ENCODE data around the gene TMSB4X.

Gene TMSB4X

DNA sequence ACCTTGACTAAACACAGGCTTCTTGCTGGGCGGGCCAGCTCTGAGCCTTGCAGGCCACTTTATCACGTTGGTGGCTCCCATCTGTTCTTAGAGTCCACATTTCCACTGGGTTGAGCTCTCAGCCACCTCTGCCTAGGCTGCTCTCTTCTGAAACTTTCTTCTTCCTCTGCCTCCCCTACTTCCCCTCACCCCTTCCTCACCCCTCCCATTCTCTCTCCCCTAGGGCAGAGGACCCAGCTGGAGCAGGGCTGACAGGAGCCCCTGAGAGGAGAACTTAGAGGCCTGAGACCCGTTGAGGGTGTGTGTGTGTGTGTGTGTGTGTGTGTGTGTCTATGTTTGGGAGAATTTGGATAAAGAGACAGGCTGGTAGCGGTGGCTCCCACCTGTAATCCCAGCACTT, 19.9 kb upstream of the TMSB4X start:
- POLR2A ChIA-PET = interaction anchor here (1.9 kb wide), 1 partner anchor 23 kb away, joined by 9 read pairs; no protein-coding TSS in a partner anchor
- CTCF ChIA-PET = interaction anchor here (1.1 to 2.1 kb wide), 3 partner anchors 8 to 533 kb away, joined by 4 to 11 read pairs (median 4); no protein-coding TSS in a partner anchor
- TF ChIP-seq, protein P1, sequence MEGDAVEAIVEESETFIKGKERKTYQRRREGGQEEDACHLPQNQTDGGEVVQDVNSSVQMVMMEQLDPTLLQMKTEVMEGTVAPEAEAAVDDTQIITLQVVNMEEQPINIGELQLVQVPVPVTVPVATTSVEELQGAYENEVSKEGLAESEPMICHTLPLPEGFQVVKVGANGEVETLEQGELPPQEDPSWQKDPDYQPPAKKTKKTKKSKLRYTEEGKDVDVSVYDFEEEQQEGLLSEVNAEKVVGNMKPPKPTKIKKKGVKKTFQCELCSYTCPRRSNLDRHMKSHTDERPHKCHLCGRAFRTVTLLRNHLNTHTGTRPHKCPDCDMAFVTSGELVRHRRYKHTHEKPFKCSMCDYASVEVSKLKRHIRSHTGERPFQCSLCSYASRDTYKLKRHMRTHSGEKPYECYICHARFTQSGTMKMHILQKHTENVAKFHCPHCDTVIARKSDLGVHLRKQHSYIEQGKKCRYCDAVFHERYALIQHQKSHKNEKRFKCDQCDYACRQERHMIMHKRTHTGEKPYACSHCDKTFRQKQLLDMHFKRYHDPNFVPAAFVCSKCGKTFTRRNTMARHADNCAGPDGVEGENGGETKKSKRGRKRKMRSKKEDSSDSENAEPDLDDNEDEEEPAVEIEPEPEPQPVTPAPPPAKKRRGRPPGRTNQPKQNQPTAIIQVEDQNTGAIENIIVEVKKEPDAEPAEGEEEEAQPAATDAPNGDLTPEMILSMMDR (IDR thresholded peaks at IDR 0.05; ENCODE audit: control extremely low read depth, extremely low read depth, low read depth, missing control alignments) = no peak
- no peak for DNase-seq (ENCODE audit: extremely low spot score)

DNA sequence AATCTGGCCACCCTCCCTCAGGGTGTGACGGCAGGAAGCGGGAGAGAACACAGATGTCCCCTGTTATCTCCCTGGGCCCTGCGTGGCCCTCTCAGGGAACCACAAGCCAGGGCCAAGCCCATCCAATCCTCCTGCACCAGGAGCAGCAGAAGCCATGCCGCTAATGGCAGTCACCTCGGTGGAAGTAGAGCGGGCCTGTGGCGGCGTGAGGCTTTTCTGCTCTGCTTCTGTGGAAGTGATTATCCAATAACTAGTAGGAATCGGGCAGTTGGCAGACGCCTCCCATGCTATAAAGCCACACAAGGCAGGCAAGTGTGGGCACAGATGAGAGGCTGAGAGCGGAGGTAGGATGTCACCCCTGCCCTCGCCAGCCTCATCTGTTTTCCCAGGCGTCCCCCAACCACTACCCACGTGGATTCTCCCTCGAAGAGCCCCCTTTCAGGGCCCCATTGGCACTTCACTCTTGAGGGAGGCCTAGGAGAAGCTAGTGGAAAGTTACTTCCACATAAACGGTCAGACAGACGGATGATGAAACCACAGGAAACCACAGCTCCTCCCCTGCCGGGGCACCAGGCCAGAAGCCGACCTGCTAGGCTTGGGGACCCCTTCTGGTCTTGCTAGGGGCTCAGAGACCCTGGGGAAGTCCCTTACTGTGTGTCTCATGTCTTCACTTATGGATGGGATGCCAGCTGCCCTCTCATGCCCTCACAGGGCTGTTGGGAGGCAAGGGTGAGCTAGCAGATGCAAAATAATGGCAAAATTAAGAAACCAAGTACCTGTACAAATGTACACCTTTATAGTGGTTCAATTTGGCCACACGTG, 18.8 kb upstream of the TMSB4X start:
- ChIA-PET POLR2A (interaction anchor here (1.1 to 1.9 kb wide), 2 partner anchors 18 to 22 kb away, joined by 4 to 9 read pairs; partner anchors contain the start of gene TMSB4X), CTCF (interaction anchor here (1.1 to 2.1 kb wide), 3 partner anchors 9 to 532 kb away, joined by 4 to 11 read pairs (median 4); no protein-coding TSS in a partner anchor)
- TF ChIP-seq, protein P1 (IDR thresholded peaks at IDR 0.05; ENCODE audit: control extremely low read depth, extremely low read depth, low read depth, missing control alignments) = no peak
- peak; percentile 30 for DNase-seq (ENCODE audit: extremely low spot score)

DNA sequence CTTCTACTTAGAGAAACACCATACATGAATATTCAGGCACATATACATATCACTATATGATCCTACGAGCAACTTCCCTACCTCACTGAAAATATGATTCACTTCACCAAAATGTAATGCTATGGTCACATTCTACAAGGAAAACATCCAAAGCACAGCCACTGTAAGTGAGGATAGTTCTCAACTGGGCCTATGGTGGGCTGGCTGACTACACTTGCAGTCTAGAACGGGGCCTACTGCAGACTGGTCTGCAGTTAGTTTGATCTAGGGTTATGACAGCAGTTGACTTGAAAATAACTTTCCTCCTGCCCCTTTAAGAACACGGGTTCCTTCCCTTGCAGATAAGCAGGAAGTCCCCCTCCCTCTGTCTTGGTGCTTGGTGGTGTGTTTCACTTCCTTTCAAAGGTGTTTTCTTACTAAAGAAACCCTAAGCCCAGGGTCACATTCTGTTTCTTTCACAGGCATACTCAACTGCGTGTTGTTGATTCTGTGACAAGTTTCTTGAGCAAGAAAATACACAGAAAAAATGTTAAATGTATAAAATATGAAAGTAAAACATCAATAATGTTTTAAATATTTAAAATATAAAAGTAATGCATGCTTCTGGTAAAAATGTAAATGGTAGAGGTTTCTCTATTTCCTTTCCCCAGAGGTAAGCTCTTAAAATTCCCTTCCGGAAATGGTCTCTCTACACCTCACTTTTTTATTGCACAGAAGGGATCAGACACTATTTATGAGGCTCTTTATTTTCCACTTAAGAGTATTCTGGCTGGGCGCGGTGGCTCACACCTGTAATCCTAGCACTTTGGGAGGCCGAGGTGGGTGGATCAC, 18.0 kb upstream of the TMSB4X start:
- DNase-seq (ENCODE audit: extremely low spot score) = peak; percentile 70
- ChIA-PET CTCF (interaction anchor here (1.1 to 2.3 kb wide), 3 partner anchors 10 to 18 kb away, joined by 3 to 13 read pairs (median 11); partner anchors contain the start of gene TMSB4X), POLR2A (interaction anchor here (1.1 to 1.9 kb wide), 4 partner anchors 18 to 21 kb away, joined by 4 to 9 read pairs (median 7); partner anchors contain the start of gene TMSB4X)
- TF ChIP-seq, protein P1 (IDR thresholded peaks at IDR 0.05; ENCODE audit: control extremely low read depth, extremely low read depth, low read depth, missing control alignments) = no peak

DNA sequence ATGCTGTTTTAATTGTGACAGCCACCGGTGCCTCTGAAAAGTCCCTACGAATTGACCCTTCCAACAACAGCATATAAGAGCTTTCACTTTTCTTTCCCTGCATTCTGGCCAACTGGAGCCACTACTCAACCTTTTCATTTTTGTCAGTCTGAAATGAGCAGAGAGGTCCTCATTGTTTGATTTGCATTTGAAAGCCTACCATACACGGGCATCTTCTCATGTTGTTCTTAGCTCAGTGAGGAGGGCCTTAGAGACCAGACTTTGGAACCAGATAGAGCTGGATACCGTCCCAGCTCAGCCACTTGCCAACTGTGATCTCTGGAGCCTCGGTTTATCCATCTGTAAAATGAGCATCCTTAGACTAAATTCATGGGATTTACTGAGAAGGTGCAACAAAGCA, 16.9 kb upstream of the TMSB4X start:
- CTCF ChIA-PET = interaction anchor here (1.1 to 2.3 kb wide), 3 partner anchors 11 to 17 kb away, joined by 3 to 13 read pairs (median 4); partner anchors contain the start of gene TMSB4X
- DNase-seq (ENCODE audit: extremely low spot score) = peak; percentile 19
- POLR2A ChIA-PET = interaction anchor here (1.3 to 1.9 kb wide), 2 partner anchors 17 to 19 kb away, joined by 6 to 8 read pairs; partner anchors contain the start of gene TMSB4X
- TF ChIP-seq, protein P1 (IDR thresholded peaks at IDR 0.05; ENCODE audit: control extremely low read depth, extremely low read depth, low read depth, missing control alignments) = no peak

DNA sequence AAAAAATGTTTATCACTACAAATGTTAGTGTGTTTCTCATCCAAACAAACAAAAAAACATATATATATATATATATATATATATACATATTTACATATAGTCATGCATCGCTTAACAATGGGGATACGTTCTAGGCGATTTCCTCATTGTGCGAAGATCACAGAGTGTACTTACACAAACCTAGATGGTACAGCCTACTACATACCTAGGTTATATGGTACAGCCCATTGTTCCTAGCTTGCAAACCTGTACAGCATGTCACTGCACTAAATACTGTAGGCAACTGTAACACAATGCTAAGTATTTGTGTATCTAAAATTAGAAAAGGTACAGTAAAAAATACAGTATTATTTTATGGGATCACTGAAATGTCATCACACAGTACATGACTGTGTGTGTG, 16.4 kb upstream of the TMSB4X start:
- no peak for DNase-seq (ENCODE audit: extremely low spot score)
- ChIA-PET CTCF (interaction anchor here (1.1 to 2.3 kb wide), 4 partner anchors 9 to 17 kb away, joined by 3 to 13 read pairs (median 4); partner anchors contain the start of gene TMSB4X), POLR2A (interaction anchor here (1.3 to 1.9 kb wide), 2 partner anchors 17 to 19 kb away, joined by 6 to 8 read pairs; partner anchors contain the start of gene TMSB4X)
- TF ChIP-seq, protein P1 (IDR thresholded peaks at IDR 0.05; ENCODE audit: control extremely low read depth, extremely low read depth, low read depth, missing control alignments) = no peak

Data from GM10248 (cell line).